K562 (cell line): ENCODE data around the gene HMOX2. TPM values are rescaled to one million over a fixed set of nuclear protein-coding genes. Genes with fewer than 3 reads are reported as not detected.
A peak's percentile ranks its signal among the peaks of the same experiment; 100 is the strongest.

ENCODE experiments used
- ARID4B ChIP-seq: sonication (generic); formaldehyde crosslinking; IDR thresholded peaks from 2 replicates; pipeline ENCODE4 v1.8.0; 2022; ENCODE audit warnings: mild to moderate bottlenecking, missing genetic modification reagents
- ATF7 ChIP-seq: fragments of 450-650 bp; IDR thresholded peaks from 2 replicates; pipeline ENCODE4 v1.7.1; 2014; ENCODE audit warnings: mild to moderate bottlenecking, moderate library complexity
- C11orf30 ChIP-seq: fragments of 450-650 bp; IDR thresholded peaks from 2 replicates; pipeline ENCODE4 v1.6.1; 2016; ENCODE audit warnings: low read depth, mild to moderate bottlenecking
- CEBPB ChIP-seq: fragments of 450-650 bp; IDR thresholded peaks from 2 replicates; pipeline ENCODE4 v1.6.1; 2016; ENCODE audit warnings: missing genetic modification characterization, missing compliant biosample characterization
- CLOCK ChIP-seq: fragments of 250-450 bp; sonication (Bioruptor Pico); IDR thresholded peaks from 2 replicates; pipeline ENCODE4 v1.4.0; 2020; ENCODE audit warnings: mild to moderate bottlenecking, moderate library complexity, borderline replicate concordance
- HDAC3 ChIP-seq: fragments of 450-650 bp; IDR thresholded peaks from 2 replicates; pipeline ENCODE4 v1.6.1; 2018; ENCODE audit warnings: borderline replicate concordance, mild to moderate bottlenecking, moderate library complexity; ENCODE audit not compliant: partially characterized antibody
- NCOA1 ChIP-seq: fragments of 450-650 bp; IDR thresholded peaks from 2 replicates; pipeline ENCODE4 v1.6.1; 2016; ENCODE audit warnings: low read depth
- POLR2G ChIP-seq: fragments of 200-400 bp; formaldehyde crosslinking; IDR thresholded peaks from 2 replicates; pipeline ENCODE4 v1.6.1; 2017; ENCODE audit warnings: low read depth, mild to moderate bottlenecking, antibody characterized with exemption, low read length, moderate library complexity
- RBM15 ChIP-seq: fragments of 200-400 bp; formaldehyde crosslinking; IDR thresholded peaks from 2 replicates; pipeline ENCODE4 v1.6.1; 2018; ENCODE audit warnings: mild to moderate bottlenecking, low read length, moderate library complexity; ENCODE audit not compliant: insufficient read depth
- TFE3 ChIP-seq: fragments of 450-650 bp; formaldehyde crosslinking; IDR thresholded peaks from 2 replicates; pipeline ENCODE4 v1.4.0; 2020; ENCODE audit warnings: mild to moderate bottlenecking, mixed read lengths
- ZNF212 ChIP-seq: fragments of 450-650 bp; formaldehyde crosslinking; IDR thresholded peaks from 2 replicates; pipeline ENCODE4 v1.4.0; 2020; ENCODE audit warnings: mild to moderate bottlenecking
- ZNF280B ChIP-seq: fragments of 250-450 bp; sonication (Bioruptor Pico); IDR thresholded peaks from 2 replicates; pipeline ENCODE4 v1.5.1; 2021; ENCODE audit warnings: mild to moderate bottlenecking
- ZNF445 ChIP-seq: fragments of 250-450 bp; sonication (Bioruptor Pico); IDR thresholded peaks from 2 replicates; pipeline ENCODE4 v1.4.0; 2020; ENCODE audit warnings: low read depth, mild to moderate bottlenecking, moderate library complexity
- ZNF449 ChIP-seq: fragments of 250-450 bp; sonication (Bioruptor Pico); IDR thresholded peaks from 2 replicates; pipeline ENCODE4 v1.8.0; 2022; ENCODE audit warnings: moderate library complexity, mild to moderate bottlenecking, inconsistent platforms
- polyA plus RNA-seq, 8 experiments: library from polyadenylated mRNA; depleted of rRNA in 4 of 8; stranded (reverse) in 5 of 8; unstranded in 3 of 8; fragments of >200 nt; fragmentation: Nextera tagmentation in 2 of 8; fragmentation: Illumina TruSeq in 1 of 8; extraction: Ambion mirVana in 2 of 8; extraction: Trizol in 1 of 8; gene quantifications; 2 replicates each; pipeline versions ENCODE4 v1.2.1 to v1.2.3, GENCODE V29; 2011 to 2014; ENCODE audit warnings: inconsistent platforms in 1 of 8, missing spikeins in 1 of 8
- total RNA-seq, 7 experiments: library from RNA; depleted of rRNA in 6 of 7; stranded (reverse); fragments of >200 nt in 6 of 7; fragmentation: Illumina TruSeq in 2 of 7; extraction: Trizol in 2 of 7; gene quantifications; 2 replicates each; pipeline versions ENCODE4 v1.2.1 to v1.2.3, GENCODE V29; 2011 to 2021; ENCODE audit warnings: low replicate concordance in 1 of 7

HMOX2 gene
- total and polyA plus RNA-seq, 9 of the 15 experiments (the other 6 are each of a cell fraction or from before 2014, with no cell fraction given), result 26.8 to 87.4 (median 57.4) TPM

GRCh38 chr16:4433914-4434787 lies 42.0 kb upstream of the HMOX2 start (continued):
- TF ChIP-seq HDAC3 (no peak), CLOCK (CRISPR knock-in tag) (no peak), POLR2G (0 out of 2 replicates have a peak, but pooled peaks have one; percentile 47), C11orf30 (no peak), TFE3 (CRISPR knock-in tag) (no peak), ZNF212 (CRISPR knock-in tag) (no peak), ZNF445 (no peak), NCOA1 (no peak), RBM15 (no peak), ZNF280B (CRISPR knock-in tag) (no peak), ATF7 (peak; percentile 66), ZNF449 (CRISPR knock-in tag) (no peak), CEBPB (tag) (no peak), ARID4B (CRISPR knock-in tag) (no peak)
